Stomach (tissue), 4 donors: Measurements from ENCODE around the gene HSPA13.

ENCODE experiments used
- EP300 ChIP-seq: sonication (generic); formaldehyde crosslinking; IDR thresholded peaks from one replicate; pipeline ENCODE4 v1.6.1; 2017; ENCODE audit warnings: antibody characterized with exemption
- TF ChIP-seq, protein P1 (sequence below), 7 experiments: fragments of 450-650 bp in 4 of 7; fragments of 200-600 bp in 3 of 7; sonication (generic) in 3 of 7; IDR thresholded peaks; one replicate each; pipeline ENCODE4 v1.5.1; 2016 to 2019; ENCODE audit warnings: antibody characterized with exemption in 7 of 7, control low read depth in 2 of 7, mild to moderate bottlenecking in 1 of 7

DNA sequence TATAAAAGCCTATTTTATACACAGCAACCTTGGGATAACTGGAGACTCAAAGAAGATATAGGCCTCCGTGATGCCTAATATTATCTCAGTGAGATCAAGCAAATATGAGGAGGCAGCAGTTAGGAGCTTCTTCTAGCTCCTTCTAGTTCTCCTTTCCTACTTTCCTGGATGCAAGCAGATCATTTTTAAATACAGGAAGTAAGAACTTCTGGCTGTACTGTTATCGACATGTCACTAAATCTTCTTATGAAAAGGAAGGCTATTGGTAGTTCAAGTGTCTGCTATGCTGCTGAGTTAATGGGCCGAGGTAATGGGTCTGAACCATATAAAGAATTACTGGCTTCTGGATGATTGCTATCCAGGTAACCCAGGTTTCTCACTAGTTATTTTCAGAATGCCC is 15.9 kb downstream of the HSPA13 start:
- TF ChIP-seq EP300, result no peak
- TF ChIP-seq, protein P1, sequence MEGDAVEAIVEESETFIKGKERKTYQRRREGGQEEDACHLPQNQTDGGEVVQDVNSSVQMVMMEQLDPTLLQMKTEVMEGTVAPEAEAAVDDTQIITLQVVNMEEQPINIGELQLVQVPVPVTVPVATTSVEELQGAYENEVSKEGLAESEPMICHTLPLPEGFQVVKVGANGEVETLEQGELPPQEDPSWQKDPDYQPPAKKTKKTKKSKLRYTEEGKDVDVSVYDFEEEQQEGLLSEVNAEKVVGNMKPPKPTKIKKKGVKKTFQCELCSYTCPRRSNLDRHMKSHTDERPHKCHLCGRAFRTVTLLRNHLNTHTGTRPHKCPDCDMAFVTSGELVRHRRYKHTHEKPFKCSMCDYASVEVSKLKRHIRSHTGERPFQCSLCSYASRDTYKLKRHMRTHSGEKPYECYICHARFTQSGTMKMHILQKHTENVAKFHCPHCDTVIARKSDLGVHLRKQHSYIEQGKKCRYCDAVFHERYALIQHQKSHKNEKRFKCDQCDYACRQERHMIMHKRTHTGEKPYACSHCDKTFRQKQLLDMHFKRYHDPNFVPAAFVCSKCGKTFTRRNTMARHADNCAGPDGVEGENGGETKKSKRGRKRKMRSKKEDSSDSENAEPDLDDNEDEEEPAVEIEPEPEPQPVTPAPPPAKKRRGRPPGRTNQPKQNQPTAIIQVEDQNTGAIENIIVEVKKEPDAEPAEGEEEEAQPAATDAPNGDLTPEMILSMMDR (IDR thresholded peaks at IDR 0.05), result no peak
